Lower leg skin (tissue), 3 donors: Measurements from ENCODE around the gene CALN1.

ENCODE experiments used
- POLR2A ChIP-seq, 2 donors: fragments of 450-650 bp; IDR thresholded peaks; one replicate each; pipeline ENCODE4 v1.6.1; 2016 to 2017; ENCODE audit warnings: antibody characterized with exemption in 2 of 2, mild to moderate bottlenecking in 1 of 2, moderate library complexity in 1 of 2
- TF ChIP-seq, protein P1 (sequence below), 3 donors: fragments of 450-650 bp; IDR thresholded peaks; one replicate each; pipeline ENCODE4 v1.5.1; 2016; ENCODE audit warnings: antibody characterized with exemption in 3 of 3, mild to moderate bottlenecking in 3 of 3, moderate library complexity in 2 of 3

DNA sequence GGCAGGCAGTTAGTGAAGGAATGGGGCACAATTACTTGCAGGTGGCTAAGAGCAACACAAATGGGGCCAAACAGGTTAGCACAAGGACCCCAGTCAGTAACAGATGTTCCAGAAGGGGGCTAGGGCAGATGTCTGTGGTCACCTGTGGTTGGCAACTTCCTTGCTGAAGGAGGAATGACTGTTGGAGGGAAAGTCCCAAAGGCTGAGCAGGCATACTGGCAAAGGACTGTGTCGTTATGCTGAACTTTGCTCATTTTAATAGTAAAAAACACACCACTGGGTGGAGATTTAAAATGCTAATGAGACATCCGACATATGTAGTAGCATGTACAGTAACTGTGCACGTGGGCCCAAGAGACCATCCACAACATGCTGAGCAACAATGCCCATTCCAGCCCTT is 511.6 kb downstream of the CALN1 start:
- TF ChIP-seq, protein P1, sequence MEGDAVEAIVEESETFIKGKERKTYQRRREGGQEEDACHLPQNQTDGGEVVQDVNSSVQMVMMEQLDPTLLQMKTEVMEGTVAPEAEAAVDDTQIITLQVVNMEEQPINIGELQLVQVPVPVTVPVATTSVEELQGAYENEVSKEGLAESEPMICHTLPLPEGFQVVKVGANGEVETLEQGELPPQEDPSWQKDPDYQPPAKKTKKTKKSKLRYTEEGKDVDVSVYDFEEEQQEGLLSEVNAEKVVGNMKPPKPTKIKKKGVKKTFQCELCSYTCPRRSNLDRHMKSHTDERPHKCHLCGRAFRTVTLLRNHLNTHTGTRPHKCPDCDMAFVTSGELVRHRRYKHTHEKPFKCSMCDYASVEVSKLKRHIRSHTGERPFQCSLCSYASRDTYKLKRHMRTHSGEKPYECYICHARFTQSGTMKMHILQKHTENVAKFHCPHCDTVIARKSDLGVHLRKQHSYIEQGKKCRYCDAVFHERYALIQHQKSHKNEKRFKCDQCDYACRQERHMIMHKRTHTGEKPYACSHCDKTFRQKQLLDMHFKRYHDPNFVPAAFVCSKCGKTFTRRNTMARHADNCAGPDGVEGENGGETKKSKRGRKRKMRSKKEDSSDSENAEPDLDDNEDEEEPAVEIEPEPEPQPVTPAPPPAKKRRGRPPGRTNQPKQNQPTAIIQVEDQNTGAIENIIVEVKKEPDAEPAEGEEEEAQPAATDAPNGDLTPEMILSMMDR (IDR thresholded peaks at IDR 0.05), result no peak
- no peak for TF ChIP-seq POLR2A (IDR thresholded peaks at IDR 0.05)
